HG02571 (cell line): Measurements from ENCODE around the gene C11orf68.
A peak's percentile ranks its signal among the peaks of the same experiment; 100 is the strongest.
"Not testable (repeated sequence)": the region's sequence is repeated elsewhere in the genome, so short reads cannot be mapped to it uniquely, and the experiment has no call there.

Experiments used
- ATAC-seq: cut with Tn5 transposase; IDR thresholded peaks from one replicate; pipeline ENCODE4 v1.9.1; 2021; ENCODE audit warnings: mild to moderate bottlenecking, moderate library complexity; ENCODE audit not compliant: unreplicated experiment

C11orf68 gene

DNA sequence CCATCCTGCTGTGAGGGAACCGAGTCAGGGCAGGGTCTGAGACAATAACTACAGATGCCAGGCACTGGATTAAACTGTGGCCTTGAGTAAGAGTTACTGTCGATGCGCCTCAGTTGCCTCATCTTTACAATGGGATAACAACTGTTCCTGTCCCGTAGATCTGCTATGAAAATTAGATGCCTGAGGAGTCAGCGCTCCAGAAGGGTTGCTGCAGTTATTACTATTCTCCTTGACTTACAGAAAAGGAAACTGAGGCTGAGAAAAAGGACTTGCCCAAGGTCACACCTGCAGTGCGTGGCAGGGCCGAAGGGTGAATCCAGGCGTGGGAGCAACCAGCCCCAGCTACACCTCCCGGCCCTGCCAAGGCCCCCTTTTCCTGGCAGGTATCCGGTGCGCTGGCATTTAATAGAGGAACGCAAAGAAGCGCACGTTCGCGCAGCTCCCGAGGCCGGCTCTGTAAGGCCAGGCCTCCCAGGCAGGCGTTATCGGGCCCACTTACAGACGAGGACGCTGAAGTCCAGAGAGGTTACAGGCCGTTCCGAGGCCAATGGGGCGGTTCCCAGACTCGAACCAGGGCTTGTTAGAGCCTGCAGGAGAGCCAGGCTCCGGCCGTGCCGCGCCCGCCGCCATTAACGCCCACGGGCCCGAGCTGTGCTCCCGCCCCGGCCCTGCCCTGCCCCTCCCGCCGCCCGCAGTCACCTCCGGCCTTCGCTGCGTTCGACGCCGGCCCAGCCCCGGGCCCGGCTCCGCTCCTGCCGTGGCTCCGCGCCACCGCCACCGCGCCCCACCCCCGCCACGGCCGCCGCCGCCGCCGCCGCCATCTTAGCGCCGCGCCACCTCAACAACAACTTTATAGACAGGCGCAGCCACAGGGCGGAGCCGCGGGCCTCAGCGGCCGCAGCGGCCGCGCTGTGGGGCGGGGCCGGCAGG lies at the start of gene C11orf68:
C11orf68 (minus strand) TSS at position 852 of the 930 bp plus-strand sequence; CDS start at position 821, 31 bp downstream.
- ATAC-seq = peak; percentile 53

DNA sequence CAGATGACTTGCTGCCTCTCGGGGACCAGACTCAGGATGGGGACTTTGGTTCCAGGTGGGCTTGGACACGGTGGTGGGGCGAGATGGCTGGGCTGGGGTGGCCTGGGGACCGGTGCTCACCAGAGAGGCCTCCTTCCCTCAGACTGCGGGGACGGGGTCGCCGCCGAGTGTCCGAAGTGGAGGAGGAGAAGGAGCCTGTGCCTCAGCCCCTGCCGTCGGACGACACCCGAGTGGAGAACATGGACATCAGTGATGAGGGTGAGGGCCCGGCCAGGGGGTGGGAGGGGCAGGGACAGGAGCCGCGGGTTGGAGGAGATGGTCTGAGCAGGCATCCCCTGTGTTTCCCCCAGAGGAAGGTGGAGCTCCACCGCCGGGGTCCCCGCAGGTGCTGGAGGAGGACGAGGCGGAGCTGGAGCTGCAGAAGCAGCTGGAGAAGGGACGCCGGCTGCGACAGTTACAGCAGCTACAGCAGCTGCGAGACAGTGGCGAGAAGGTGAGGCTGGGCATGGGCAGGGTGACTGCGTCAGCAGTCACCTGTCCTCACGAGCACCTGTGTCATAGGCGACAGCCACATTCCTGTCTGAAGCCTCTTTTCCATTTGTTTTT lies 48.6 kb upstream of the C11orf68 start:
- ATAC-seq = no peak

DNA sequence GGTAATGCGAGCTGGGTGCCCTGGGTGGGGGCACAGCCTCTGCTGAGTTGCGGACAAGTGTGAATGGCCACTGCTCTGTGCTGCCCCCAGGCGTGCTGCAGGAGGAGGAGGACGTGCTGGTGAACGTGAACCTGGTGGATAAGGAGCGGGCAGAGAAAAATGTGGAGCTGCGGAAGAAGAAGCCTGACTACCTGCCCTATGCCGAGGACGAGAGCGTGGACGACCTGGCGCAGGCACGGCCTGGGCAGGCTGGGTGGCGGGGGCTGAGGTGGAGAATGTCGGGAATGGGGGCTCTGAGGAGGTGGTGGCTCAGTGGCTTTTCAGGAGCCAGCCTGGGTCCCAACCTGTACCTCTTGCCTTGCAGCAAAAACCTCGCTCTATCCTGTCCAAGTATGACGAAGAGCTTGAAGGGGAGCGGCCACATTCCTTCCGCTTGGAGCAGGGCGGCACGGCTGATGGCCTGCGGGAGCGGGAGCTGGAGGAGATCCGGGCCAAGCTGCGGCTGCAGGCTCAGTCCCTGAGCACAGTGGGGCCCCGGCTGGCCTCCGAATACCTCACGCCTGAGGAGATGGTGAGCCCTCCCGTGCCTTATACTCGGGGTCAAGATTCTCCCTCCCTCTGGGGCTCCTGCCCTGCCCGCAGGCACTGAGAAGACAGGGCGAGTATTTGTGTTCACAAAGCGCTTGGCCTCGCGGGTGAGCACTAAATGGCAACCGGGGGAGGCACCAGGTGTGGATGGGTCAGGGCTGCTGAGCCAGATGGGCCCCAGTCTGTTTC lies 47.3 kb upstream of the C11orf68 start:
- ATAC-seq = no peak

DNA sequence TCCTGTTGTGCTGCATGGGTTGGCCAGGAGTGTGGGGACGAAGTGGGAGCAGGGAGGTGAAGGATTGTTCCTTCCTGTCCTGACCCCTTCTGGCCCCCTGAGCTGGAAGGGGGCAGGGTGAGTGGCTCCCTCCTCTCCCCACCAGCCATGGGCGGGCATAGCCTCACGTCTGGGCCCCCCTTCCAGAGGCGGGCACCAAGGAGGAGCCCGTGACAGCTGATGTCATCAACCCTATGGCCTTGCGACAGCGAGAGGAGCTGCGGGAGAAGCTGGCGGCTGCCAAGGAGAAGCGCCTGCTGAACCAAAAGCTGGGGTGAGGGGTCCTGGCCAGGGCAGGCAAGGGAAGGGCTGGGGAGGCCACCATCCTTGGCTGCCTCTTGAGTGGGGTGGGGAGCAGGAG lies 46.0 kb upstream of the C11orf68 start:
- ATAC-seq = no peak

DNA sequence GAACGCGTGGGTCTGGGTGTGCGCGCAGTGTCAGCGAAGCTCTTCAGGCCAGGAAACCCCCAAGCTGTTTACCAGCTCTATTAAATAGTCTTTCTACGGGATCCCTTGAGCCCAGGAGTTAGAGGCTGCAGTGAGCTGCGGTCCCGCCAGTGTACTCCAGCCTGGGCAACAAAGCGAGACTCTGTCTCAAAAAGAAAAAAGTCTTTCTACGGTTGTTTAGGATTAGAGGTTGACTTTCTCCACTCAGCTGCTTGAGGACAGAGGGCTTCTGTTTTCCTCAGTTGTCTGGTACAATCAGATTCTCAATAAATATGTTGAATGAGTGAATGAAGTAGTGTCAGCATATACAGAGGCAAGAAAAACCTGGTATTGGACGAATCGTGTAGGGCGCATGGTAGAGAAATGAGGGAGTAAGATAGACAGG lies 43.3 kb upstream of the C11orf68 start:
- ATAC-seq = no peak

DNA sequence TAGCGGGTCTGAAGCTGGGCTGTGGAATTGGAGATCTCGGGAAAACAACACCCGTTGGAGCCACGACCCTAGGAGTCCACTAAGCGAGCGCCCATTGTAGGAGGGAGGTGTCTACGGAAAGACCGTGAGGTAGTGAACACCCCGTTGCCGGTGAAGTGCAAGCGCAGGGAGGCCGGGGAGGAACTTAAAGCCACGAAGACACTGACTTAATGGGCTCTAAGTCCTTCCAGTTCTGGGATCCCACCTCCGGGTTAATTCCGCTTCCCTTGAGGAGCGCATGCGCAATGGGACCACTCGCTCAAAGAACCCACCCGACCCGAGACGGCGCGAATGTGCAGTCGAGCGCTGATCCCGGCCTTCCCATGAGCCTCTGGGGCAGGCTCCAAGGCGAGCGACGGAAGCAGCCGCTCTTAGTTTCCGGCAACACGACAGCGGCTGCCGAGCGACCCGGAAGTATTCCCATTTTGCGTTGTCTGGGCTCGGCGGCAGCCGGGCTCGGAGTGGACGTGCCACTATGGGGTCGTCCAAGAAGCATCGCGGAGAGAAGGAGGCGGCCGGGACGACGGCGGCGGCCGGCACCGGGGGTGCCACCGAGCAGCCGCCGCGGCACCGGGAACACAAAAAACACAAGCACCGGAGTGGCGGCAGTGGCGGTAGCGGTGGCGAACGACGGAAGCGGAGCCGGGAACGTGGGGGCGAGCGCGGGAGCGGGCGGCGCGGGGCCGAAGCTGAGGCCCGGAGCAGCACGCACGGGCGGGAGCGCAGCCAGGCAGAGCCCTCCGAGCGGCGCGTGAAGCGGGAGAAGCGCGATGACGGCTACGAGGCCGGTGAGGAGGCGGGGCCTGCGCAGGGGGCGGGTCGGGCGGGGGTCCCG lies 42.6 kb upstream of the C11orf68 start, which contains the start of gene SART1:
SART1 (plus strand) TSS at position 468 of the 874 bp plus-strand sequence; CDS start at position 515, 47 bp downstream.
- ATAC-seq = peak; percentile 80

DNA sequence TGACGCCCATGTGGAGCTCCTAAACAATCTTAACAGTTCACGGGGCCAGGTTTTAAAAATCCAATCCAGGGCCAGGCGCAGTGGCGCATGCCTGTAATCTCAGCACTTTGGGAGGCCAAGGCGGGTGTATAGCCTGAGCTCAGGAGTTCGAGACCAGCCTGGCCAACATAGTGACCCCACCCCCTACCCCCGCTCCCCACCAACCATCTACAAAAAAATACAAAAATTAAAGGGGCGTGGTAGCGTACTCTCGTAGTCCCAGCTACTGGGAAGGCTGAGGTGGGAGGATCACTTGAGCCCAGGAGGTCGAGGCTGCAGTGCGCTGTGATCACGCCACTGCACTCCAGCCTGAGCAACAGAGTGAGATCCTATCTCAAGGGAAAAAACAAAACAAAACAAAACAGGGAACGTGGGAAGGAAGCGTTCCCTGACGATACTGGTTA lies 42.0 kb upstream of the C11orf68 start:
- no peak for ATAC-seq

DNA sequence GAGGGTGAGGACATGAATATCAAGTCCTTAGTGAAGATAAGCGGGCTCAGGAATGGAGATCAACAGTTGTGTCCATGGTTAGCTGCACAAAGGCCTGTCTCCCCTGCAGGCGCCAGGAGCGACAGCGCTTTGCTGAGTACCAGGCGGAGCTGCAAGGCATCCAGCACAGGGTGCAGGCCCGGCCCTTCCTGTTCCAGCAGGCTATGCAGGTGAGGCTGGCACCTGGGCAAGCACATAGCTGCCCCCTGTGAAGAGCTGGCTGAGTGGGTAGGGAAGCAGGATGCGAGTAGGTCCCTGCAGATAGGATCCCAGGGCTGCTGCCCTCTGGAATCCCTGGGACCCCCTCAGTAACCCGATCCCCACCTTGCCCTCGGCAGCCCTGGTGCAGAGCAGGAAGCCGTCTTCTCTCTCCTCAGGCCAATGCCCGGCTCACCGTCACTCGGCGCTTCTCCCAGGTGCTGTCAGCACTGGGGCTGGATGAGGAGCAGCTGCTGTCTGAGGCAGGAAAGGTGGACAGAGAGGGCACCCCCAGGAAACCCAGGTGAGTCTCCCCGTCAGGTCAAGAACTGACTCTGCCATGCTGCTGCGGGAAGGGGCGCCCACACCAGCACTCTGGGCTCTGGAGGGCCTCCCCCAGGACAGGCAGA lies 40.0 kb upstream of the C11orf68 start:
- no peak for ATAC-seq

DNA sequence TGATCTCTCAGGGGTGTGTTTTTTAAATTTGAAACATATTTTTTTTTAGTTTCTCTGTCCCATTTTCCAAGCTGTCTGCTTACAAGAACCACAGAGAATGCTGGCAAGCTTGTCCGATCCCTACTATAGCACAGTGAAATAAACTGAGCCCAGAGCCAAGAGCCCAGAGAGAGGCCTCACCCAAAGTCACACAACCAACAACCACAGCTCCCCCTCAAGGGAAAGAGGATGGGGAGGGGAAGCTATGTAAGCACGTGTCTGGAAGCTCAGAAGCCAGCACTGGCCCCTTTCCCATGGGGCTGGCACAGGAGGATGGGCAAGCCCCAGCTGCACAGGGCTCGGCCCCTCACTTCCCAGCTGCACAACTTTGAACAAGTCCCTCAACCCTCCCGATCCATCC lies 39.4 kb upstream of the C11orf68 start:
- ATAC-seq = no peak

DNA sequence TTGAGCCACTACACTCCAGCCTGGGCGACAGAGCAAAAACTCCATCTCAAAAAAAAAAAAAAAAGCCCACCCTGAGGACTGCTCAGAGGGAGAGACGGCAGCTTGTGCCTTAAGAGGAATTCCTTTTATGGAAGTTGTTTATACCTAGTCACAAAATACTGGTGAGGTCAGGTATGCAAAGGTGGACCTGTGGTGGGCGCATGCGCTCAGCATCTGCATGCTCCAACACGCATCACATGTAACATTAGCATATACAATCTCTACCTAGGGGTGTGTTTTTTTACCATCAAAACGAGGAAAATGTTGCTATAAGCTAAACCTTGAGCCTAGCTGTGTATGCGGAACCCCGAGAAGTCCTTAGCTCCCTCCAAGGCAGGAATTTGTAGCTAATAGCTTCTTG lies 35.9 kb upstream of the C11orf68 start:
- ATAC-seq = no peak

DNA sequence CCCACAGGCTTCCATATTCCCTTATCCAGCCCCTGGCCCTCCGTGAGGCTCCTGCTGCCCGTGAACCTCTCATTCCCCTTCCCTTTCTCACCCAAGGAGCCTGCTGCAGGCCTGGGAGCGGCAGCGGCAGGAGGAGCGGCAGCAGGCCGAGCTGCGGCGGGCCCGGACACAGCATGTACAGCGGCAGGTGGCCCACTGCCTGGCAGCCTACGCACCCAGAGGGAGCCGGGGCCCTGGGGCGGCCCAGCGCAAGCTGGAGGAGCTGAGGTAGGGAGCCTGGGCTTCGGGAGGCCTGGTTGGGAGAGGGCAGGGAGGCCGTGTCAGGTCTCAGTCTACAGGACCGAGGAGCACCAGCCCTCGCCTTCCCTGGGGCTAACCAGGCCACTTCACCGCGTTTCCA lies 34.6 kb upstream of the C11orf68 start:
- ATAC-seq = no peak

DNA sequence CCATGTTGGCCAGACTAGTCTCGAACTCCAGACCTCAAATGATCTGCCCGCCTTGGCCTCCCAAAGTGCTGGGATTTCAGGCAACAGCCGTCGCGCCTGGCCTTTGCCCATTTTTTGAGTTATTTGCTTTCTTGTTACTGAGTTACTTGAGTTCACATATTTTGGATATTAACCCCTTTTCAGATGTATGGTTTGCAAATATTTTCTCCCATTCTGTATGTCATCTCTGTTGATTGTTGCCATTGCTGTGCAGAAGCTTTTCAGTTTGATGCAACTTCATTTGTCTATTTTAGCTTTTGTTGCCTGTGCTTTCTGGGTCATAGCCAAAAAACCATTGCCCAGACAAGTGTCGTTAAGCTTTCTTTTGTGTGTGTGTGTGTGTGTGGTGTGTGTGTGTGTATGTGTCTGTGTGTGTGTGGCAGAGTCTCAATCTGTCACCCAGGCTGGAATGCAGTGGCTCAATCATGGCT lies 33.2 kb upstream of the C11orf68 start:
- no peak for ATAC-seq

DNA sequence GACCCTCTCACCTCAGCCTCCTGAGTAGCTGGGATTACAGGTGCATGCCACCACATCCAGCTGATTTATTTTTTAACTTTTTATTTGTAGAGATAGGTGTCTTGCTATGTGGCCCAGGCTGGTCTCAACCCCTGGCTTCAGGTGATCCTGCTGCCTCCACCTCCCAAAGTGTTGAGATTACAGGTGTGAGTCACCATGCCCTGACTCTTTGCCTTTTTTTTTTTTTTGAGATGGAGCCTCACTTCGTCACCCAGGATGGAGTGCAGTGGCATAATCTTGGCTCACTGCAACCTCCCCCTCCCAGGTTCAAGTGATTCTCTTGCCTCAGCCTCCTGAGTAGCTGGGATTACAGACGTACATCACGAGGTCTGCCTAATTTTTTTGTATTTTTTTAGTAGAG lies 32.8 kb upstream of the C11orf68 start:
- ATAC-seq = not testable (repeated sequence)

DNA sequence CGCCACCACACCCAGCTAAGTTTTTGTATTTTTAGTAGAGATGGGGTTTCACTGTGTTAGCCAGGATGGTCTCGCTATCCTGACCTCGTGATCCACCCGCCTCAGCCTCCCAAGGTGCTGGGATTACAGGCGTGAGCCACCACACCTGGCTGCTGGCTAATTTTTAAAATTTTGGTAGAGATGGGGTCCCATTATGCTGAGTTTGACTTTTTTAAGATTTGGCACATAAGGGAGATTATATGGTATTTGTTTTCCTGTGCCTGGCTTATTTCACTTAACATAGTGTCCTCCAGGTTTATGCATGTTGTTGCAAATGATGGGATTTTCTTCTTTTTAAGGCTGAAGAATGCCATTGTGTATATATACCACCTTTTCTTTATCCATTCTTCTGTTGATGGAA lies 31.8 kb upstream of the C11orf68 start:
- not testable (repeated sequence) for ATAC-seq

DNA sequence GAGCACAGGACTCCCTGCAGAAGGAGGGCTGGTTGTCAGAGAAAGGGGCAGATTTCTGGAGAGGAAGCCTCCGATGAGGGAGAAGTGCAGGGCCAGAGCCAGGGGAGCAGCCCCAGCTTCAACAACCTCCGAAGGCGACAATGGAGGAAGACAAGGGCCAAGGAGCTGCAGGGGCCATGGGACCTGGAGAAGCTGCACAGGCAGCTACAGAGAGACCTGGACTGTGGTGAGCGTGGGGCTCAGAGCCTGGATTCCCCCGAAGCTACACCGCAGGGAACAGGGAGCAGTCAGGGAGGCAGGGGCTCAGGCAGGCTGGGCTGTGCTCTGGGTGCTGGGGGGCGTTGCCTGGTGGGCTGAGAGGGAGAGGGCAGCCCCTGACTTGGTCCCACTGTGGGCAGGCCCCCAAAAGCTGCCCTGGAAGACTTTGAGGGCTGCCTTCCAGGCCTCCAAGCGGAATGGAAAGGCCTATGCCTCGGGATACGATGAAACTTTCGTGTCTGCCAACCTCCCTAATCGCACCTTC lies 28.8 kb upstream of the C11orf68 start:
- ATAC-seq = no peak

DNA sequence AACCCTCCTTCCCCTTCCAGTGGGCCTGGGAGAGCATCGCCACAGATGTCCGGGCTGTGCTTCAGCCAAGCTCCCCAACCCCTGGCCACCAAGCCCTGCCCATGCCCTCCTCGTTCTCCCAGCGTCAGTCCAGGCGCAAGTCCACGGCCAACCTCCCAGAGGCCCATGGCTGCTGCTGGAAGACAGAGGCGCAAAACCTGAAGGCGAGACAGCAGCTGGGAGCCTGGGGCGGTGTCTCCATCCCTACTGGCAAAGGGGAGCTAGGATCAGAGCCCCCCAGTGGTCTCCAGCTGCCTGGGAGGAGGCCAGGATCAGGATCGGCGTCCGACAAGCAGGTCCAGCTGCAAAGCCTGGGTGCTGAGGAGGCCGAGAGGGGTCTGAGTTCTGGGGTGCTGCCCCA lies 28.3 kb upstream of the C11orf68 start:
- ATAC-seq = no peak

DNA sequence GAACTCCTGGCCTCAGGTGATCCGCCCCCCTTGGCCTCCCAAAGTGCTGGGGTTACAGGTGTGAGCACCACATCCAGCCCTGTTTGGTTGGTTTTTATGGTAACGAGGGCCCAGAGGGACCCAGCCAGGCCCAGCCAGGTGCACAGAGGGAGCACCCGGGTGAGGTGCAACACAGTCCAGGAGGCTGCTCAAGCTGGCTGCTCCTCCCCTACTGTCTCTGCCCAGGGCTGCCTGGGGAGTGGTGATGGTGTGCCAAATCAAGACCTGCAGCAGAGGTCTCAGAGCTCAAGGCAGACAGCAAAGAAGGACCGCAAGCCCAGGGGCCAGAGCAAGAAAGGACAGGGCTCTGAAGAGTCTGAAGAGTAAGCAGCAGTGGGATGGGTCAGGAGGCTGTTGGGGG lies 27.8 kb upstream of the C11orf68 start:
- ATAC-seq = no peak

DNA sequence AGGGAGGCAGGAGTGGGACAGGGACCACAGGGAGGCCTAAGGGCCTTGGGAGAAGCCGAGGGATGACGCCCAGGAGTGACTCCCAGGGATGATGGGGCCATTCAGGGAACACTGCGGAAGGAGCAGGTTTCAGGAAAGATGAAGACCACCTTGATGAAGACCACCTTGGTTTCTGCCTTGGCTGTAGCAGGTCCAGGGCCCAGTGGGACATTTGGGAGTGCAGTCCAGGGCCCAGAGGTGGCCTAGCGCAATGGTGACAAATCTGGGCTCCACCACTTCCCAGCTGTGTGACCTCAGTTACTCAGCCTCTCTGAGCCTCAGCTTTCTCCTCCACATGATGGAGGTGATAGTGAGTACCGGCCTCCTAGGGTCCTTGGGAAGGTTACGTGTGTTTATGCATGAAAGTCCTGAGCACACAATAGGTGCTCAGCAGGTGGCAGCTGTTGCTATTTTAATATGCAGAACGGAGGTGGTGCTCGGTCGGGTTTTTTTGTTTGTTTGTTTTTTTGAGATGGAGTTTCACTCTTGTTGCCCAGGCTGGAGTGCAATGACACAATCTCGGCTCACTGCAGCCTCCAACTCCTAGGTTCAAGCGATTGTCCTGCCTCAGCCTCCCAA lies 27.2 kb upstream of the C11orf68 start:
- no peak for ATAC-seq

DNA sequence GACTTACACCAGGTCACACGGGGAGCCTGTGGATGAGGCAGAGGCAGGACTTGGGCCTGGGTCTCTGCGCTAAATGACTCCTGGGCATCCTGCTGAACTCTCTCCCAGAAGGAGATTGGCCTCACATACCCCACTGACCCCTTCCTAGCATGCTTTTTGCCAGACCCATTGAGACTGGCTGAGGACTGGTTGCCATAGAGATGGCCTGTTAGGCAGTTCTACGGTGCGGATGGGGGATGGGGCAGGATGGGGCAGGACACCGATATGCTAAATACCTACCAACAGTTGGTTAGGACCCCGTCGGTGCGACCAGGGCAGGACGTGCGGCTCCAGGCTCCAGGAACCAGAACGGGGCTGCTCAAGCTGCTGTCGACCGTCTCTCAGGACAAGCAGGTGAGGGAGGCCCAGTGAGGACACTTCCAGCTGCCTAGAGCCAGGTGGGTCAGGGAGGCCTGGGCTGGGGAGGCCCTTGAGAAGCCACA lies 26.6 kb upstream of the C11orf68 start, which contains the start of gene TSGA10IP:
TSGA10IP (plus strand) TSS at position 51 of the 482 bp plus-strand sequence; CDS start at position 247, 196 bp downstream.
- ATAC-seq = no peak
